SIG-M5 treated with dmso at 0.1 percent for 504 hours (cell line): ENCODE measurements around the gene AIPL1.
A peak's percentile ranks its signal among the peaks of the same experiment; 100 is the strongest.

Experiments
- DNase-seq: peaks from one replicate; lab custom pipeline; 2025; ENCODE audit not compliant: unreplicated experiment; lab: John Stamatoyannopoulos, UW

AIPL1 gene

DNA sequence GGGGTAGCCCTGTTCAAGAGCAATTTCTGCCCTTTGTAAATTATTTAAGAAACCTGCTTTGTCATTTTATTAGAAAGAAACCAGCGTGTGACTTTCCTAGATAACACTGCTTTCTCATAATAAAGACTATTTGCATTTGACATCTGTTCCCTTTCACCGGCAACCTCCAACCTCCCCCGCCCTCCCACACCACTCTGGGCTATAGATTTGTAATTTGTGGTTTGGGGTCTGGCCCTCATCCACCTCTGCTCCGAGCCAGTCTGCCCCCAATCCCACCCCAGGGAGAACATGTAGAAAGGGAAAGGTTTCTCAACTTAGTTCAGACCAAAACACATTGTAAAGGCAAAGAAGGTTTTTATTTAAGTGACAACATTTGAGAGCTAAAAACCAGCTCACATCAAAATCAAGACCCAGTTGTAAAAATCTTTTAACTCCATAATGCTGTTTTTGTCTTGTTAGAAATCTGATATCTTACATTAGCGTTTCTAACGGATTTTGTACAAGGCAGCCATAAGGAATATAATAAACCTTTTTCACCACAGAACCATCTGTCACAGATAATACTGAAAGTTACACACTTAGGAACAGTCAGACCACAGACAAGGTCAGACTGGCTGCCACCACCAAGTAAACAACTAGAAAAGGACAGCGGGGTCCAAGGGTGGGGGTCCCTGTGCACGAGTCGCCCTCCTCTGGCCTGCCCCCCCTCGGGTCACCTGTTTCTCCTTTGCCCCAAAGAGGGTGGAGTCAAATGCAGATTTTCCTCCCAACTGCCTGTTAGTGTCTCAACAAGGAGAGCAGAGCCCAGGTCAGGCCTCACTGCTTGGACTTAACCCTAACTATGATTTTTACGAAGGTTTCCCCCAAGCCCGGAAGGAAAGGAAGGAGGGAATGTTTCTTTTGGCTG, 16.3 kb upstream of the AIPL1 start:
- no peak for DNase-seq

DNA sequence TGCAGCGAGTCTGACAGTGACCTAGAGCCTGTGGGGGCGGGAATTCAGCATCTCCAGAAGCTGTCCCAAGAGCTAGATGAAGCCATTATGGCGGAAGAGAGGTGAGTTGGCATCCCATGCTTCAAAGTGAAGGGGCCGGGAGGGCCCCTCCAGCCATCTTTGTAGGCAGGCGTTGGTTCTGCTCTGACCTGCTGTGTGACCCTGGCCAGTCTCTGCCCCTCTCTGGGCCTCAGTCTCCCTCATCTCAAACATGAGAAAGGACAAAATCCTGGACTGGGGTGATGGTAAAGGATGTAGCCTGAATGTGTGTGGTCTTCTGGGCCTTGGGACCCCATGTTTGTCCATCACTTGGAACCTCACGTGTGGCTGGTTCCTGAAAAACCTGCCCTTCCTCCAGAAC, 14.4 kb upstream of the AIPL1 start:
- DNase-seq = no peak

DNA sequence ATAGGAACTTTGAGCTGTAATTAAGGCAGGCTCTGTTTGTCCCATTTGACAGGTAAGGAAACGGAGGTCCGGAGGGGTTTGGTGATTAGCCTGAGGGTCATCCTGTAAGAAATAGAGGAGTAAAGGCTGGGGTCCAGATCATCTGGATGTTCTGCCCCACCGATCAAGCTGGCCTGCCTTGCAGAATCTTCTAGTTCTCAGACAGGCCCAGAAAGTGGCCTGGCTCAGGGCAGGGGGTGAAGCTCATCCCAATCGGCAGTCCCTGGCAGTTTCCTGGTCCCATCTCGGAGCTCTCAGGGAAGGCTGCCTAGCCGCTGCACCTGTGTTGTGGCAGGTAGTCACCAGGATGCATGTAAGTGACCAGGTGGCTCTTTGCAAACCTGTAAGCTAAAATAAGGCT, 13.6 kb upstream of the AIPL1 start:
- DNase-seq = no peak

DNA sequence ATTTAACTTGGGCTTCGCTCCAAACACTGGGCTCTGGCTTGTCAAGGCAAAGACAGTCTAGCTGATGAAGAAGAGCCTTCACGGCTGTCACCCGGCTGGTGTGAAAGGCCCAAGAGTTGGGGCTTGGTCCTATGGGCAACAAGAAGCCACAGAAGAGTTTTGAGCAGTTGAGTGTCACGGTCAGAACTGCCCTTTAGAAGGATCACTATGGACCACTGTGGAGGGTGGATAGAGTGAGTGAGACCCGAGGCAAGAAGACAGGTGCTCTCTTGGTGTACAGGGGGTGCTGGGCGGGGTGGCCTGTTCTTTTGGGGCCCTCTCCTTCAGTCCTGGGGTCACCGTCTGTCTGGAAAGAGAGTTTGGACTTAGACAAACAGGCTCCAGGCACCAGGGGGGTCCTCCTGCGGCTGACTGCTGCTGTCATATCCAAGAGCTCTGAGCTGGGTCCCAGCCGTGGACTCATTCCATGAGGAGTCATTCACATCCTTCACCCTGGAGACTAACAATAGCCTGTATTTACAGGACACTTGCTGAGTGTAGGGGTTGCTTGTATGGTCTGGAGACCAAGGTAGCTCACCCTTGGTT, 11.7 kb upstream of the AIPL1 start:
- no peak for DNase-seq

DNA sequence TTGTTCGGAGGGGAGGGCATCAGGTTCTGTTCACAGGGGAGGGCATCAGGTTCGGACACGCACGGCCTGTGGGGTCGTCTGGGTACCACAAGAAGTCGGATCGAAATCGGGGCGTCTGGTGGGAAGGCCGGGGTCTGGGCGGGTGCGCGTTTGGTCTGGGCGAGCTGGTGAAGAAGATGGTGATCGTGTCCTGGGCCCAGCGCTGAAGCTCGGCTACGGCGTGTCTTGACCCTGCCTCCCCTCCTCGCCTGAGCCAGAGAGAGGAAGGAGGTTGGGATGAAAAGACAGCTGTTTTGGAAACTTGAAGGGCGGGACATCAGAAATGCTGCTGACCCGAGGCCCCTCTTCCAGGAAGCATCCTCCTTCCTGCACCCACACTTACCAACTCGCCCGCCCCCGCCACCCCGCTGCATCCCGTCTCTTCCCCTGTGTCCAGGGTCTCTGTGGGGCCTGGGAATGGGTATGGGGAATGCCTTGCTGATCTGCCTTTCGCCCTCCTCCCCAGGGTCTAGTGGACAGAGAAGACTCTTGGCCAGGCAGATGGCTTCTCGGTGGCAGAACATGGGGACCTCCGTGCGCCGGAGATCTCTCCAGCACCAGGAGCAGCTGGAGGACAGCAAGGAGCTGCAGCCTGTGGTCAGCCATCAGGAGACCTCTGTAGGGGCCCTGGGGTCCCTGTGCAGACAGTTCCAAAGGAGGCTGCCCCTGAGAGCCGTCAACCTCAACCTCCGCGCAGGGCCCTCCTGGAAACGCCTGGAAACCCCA, 9.8 kb upstream of the AIPL1 start:
- DNase-seq = no peak

DNA sequence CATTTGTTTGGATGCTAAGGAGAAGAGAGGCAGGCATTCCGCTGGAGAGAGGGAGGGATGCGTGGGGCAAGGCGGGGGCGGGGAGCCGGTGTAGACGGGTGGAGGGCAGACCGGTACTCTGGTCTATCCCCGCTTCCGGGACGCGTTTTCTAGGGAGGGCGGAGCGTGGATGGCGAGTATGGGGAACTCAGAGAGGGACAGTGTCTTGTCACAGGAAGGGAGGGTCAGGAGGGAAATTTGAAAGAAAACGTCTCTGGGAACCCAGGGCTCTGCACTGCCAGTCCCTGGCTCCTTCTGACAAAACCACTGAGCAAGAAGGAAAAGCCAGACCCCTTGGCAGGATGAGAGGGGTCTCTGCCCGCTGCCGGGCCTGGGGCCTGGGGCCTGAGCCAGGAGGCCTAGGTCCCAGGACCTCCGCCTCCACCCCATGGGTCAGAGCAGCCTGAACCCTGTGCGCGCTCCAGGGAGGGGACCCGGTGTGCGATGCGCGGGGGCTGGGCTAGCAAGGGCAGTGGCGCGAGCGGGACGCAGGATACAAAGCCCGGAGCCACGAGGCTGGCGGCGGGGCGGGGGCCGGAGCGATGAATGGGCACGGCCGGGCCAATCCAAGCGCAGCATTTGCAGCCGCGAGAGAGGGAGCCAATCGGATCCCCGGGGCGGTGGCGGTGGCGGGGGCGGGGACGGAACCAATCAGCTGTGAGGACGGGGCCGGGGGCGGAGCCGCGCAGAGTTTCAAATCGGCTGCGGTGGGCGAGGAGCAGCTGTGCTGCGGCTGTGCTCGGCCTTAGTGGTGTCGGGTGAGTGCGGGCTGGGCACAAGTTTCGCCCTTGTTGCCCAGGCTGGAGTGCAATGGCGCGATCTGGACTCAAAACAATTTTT, 9.0 kb upstream of the AIPL1 start, which contains the start of gene PIMREG:
TSS of gene PIMREG (plus strand) at position 764 of the 879 bp plus-strand sequence. CDS start 656 bp downstream, outside the sequence.
- DNase-seq = peak; percentile 23

DNA sequence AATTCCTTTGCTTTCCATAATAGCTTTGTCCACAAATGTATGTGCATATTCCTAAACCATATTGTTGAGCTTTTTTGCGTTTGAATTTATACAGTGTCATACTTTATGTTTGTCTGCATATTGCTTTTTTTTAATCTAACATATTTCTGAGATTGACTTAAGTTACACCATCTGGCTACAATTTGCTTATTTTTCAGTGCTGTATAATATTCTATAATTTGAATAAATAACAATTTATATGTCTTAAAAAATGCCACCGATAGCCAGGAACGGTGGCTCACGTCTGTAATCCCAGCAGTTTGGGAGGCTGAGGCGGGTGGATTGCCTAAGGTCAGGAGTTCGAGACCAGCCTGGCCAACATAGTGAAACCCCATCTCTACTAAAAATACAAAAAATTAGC, 7.9 kb upstream of the AIPL1 start:
- no peak for DNase-seq

DNA sequence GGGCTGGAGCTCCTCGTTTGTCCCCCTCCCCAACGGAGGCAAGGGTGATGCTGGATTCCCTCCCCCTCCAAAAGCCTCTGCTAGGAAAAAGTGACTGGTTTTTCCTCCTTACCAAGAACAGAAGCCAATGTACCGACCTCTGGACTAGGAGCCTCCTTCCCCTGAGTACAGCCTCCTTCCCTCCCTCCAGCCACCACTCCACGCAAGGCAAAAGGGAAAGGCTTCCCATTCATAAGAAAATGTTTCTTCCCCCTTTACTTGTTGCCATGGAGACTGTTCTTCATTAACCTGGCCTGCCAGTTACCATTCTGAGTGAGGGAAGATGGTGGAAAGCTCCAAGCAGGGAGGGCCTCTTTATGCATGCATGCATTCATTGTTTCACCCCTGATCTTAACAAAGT, 5.0 kb upstream of the AIPL1 start:
- no peak for DNase-seq

DNA sequence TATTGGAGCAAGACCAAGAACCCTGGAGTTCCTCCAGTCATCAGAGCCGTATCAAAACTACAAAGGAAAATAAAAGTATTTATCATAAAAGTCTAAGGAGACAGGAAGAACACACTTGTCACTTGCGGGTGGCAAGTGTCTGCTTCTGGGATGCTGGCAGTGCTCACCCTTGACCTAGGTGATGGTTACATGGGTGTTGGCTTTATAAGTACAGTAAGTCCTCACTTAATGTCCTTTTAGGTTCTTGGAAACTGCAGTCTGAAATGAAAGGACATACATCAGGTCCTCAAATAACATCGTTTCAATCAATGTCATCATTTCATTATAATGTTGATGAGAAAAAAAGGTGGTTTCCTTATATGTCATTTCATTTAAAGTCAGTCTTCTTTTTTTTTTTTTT, 3.0 kb upstream of the AIPL1 start:
- no peak for DNase-seq

DNA sequence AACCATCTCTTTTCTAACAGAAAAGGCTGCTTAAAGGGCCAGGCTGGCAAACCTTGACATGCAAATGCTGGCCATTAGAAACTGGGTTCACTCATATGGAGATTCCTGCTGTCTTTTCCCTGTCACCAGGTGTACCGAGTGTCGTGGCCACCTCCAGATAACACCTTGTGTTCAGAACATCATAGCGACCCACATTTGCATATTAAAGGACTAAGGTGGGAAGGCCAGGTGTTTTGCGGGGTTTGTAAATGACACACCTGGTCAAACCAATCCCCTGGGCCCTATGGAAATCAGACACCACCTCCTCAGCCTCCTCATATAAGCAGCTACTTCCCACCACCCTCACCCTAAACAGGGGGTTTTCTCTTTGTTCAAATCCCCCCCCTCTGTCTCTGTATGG, 2.5 kb upstream of the AIPL1 start:
- no peak for DNase-seq

DNA sequence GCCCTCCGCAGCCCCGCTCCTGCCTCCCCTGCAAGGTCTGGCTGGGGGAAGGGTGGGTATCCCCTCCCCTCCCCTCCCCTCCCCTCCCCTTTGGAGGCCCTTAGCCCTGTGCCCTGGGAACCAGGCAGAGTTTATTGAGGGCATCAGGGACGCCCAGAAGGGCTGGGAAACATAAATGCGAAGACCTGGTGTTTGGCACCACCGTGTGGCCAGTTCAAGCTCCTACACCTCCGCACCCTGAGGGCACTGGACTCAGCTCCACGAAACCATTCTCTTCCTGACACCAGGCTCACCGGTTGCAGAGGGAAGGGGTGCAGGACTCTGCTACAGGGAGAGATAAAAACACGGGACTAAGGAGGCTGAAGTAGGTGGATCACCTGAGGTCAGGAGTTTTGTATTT, 1.0 kb upstream of the AIPL1 start:
- DNase-seq = peak; percentile 50

DNA sequence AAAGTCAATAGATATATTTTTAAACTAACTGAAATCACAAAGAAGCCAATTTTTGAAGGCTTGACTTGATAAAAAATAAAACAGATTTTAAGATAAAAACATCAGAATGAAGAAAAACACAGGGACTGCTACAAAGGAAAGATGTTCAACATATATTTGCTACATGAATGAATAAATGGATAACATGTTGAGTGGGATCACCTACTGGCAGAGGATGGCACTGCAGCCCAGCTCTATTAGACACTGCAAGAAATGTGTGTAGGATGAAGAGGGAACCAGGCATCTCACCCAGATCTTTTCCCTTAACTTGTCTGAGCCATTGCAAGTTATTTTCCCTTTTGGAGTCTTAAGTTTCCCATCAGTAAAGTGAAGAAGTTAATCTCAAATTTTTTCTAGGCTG, 4.2 kb downstream of the AIPL1 start:
- no peak for DNase-seq

DNA sequence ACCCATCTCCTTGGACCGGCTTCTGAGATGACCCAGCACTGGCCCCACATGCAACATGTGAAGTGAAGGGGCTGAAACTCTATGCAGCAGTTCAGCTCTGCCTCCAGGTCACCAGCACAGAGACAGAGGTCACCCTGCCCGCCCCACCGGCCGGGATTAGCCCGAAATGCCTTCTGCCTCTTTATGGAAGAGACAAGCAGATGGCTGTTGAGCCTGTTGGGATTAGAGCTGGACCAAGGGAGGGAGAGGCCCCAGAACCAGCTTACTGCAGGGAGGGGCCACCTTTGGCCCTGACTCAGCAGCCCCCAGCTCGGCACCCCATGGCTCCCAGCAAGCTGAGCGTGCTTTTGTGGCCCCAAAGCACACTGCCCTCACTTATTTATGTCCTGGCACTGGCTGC, 5.7 kb downstream of the AIPL1 start:
- DNase-seq = no peak

DNA sequence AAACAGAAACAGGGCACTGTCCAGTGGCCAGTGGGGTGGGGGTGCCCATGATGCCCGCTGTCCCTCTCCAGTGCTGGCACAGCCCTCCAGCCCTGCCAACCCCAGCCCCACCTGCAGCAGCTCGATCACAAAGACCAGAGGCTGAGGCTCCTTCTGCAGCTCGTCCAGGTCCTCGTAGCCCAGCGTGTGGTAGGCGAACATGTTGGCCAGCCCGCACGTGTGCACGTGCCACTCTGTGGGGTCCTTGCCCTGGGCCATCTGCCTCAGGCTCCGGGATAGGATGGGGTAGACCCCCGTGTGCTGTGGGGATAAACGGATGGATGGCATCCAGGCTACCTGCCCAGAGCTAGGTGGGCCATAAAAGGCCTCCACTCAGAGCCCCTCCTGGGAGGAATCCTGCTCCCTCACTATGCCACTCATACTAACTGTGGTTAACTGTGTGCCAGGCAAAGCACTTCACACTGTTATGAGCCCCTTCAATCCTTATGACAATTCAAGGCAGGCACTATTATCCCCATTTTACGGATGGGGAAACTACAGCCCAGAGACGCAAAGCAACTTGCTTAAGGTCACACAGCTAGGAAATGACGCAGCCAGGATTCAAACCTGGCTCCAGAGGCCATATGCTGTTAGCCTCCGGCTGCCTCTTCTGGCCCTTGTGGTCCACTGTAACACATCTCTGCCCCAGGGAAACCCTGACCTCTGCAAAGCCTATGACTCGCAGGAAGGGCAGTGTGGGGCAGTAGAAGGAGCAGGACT, 6.5 kb downstream of the AIPL1 start:
- DNase-seq = no peak

DNA sequence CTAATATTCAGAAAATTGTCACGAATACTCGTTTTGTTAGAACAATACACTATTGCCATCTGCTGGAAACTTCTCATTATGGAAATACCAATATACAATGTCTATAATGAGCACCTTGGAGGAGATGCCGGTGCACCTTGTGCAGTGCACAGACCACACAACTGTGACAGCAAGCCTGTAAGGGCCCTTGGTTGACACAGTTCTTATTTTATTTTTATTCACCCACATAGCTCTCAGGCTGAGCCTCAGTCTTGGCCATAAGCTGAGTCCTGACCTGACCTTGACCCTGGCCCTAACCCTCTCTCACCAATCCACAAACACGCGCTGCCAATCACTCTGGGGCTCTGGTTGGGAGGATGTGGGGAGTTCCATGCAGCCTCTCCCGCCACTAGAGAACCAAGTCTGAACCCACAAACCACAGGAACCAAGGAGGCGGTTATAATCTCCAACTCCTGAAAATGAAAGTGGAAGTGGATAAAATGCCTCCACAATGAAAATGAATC, 7.6 kb downstream of the AIPL1 start:
- DNase-seq = peak; percentile 75

DNA sequence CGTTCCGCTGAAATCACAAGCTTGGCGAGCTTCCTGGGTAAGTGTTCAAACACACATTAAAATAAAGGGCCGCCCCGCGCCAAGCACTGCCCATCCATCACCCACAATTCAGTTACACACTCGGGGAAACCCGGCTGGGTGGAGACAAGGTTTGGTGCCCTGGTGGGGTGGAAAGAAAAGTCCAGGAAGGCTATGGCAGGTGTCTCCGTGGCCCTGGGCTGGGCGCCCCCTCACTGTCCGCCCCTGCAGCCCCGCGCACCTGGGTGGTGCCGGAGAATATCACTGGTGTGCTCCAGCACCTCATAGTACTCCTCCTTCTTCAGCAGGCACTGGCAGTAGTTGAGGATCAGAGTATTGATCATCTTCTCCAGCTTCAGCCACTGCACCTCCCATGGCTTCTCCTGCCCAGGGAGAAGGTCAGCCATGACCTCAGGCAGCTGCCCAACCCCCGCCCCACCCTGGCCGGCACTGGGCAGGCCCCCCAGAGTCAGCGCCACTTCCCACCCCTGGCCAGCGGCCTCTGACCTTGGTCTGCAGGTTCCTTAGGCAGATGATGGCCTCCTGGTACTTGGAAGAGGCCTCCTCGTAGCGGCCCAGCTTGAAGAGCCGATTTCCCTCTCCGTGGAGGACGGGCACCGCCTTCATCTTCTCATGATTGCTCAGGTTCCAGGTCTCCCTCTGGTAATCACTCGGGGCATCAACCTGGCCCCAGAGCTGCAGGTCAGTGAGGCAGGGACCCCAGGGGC, 8.4 kb downstream of the AIPL1 start:
- no peak for DNase-seq

DNA sequence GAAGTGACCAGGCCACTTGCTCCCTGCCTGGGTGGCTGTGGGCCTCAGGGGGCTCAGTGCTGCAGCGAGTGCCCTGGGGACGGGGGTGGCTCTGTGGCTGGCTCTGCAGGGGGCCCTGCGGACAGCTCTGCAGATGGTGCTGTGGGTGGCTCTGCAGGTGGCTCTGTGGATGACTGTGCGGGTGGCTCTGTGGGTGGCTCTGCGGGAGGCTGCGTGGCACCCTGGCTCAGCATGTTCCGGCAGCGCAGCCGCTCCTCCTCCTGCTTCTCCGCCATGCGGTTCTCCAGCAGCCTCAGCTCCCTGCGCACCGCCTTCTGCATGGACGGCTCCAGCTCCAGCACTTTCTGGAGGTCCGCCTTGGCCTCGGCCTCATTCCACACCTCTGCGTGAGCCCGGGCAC, 9.5 kb downstream of the AIPL1 start:
- no peak for DNase-seq

DNA sequence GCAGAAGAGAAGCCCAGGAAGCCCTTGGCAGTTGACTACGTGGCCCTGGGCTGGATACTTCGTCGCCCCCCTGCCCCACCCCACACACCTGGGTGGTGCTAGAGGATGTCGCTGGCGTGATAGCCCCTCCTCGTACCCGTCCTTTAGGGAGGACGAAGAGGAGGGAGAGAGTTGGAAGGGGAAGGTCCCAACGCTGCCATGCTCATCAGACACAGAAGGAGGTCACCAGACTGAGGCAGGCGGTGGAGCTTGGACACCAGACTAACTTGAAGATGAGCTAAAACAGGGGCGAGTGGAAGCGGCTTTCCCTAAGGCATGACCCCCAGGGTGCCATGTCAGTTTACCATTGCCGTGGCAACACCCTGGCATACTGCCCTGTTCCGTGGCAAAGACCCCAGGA, 11.0 kb downstream of the AIPL1 start:
- no peak for DNase-seq

DNA sequence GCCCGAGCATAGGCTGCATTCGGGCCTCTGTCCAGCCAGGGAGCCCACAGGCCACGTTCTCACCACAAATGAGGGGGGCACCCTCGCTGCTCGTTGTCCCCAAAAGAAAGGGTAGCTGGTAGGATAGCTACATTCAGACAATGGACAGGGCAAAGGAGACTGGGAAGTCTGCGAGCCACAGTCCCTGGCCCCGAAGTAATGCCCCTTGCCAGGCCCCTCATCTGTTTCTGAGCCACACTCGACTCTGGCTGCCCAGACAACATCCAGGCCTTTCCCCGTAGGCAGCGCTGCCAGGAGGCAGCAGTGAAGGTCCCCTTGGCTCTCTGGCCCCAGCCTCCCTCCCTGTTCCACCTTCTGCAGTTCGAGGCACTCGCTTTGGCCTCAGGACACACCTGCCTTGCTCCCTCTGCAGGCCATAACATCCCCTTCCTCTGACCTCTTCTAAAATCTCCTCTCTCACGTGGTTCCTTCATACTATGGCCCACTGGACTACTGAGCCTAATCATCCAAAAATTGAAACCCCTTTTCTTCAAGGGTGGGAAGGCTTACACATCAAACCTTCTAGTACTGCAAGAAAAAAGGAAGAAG, 12.2 kb downstream of the AIPL1 start:
- no peak for DNase-seq
